Uterus (tissue), 2 donors: ENCODE data around the gene WSCD2.

ENCODE experiments used
- CTCF ChIP-seq, 4 experiments: fragments of 200-600 bp in 2 of 4; fragments of 450-650 bp in 2 of 4; sonication (generic) in 2 of 4; IDR thresholded peaks; one replicate each; pipeline ENCODE4 v1.5.1; 2016 to 2019; ENCODE audit warnings: antibody characterized with exemption in 4 of 4, mild to moderate bottlenecking in 2 of 4, moderate library complexity in 1 of 4
- POLR2A ChIP-seq, 2 donors: fragments of 450-650 bp; IDR thresholded peaks; one replicate each; pipeline ENCODE4 v1.6.1; 2016; ENCODE audit warnings: antibody characterized with exemption in 2 of 2, mild to moderate bottlenecking in 1 of 2, moderate library complexity in 1 of 2

GRCh38 chr12:108123402-108123801 lies 5.7 kb upstream of the WSCD2 start:
- TF ChIP-seq CTCF (IDR thresholded peaks at IDR 0.05), result no peak
- no peak for TF ChIP-seq POLR2A (IDR thresholded peaks at IDR 0.05)
